Measurements from ENCODE around the gene ARSJ. TPM values are rescaled to one million over a fixed set of nuclear protein-coding genes. Genes with fewer than 3 reads are reported as not detected.
"Not testable (repeated sequence)": the region's sequence is repeated elsewhere in the genome, so short reads cannot be mapped to it uniquely, and the experiment has no call there.

ARSJ gene
- 110 TPM for polyA plus RNA-seq (2013, experiment 1 of 2; ENCODE audit: insufficient read length)
- polyA plus RNA-seq (2013, experiment 2 of 2; ENCODE audit: insufficient read length), result 111 TPM

- peak; percentile 94 for DNase-seq
Measured at GRCh38 chr4:113979148-113979904, at the start of gene ARSJ. Gene ARSJ (minus strand): TSS chr4:113979647. CDS start chr4:113978834, 813 bp downstream.

GRCh38 chr4:114028071-114028470, 48.6 kb upstream of the ARSJ start:
- no peak for DNase-seq

GRCh38 chr4:114027596-114027995, 48.1 kb upstream of the ARSJ start:
- no peak for DNase-seq

- no peak for DNase-seq
Measured at GRCh38 chr4:114026447-114026846, 47.0 kb upstream of the ARSJ start.

GRCh38 chr4:114025176-114025777, 45.8 kb upstream of the ARSJ start:
- DNase-seq, result no peak

GRCh38 chr4:114021451-114021850, 42.0 kb upstream of the ARSJ start:
- no peak for DNase-seq

GRCh38 chr4:114019969-114020358, 40.5 kb upstream of the ARSJ start:
- no peak for DNase-seq

GRCh38 chr4:114019276-114019968, 40.0 kb upstream of the ARSJ start:
- peak; percentile 35 for DNase-seq

- DNase-seq, result no peak
Measured at GRCh38 chr4:114017120-114017917, 37.9 kb upstream of the ARSJ start.

GRCh38 chr4:114015444-114015899, 36.0 kb upstream of the ARSJ start:
- peak; percentile 98 for DNase-seq

GRCh38 chr4:114013201-114013600, 33.8 kb upstream of the ARSJ start:
- not testable (repeated sequence) for DNase-seq

- no peak for DNase-seq
Measured at GRCh38 chr4:114012749-114013148, 33.3 kb upstream of the ARSJ start.

GRCh38 chr4:114005569-114006442, 26.4 kb upstream of the ARSJ start:
- peak; percentile 50 for DNase-seq

- DNase-seq, result not testable (repeated sequence)
Measured at GRCh38 chr4:114004483-114005226, 25.2 kb upstream of the ARSJ start.

- no peak for DNase-seq
Measured at GRCh38 chr4:113998531-113998930, 19.1 kb upstream of the ARSJ start.

GRCh38 chr4:113998079-113998478, 18.6 kb upstream of the ARSJ start:
- DNase-seq, result no peak

GRCh38 chr4:113997206-113997605, 17.8 kb upstream of the ARSJ start:
- no peak for DNase-seq

- no peak for DNase-seq
Measured at GRCh38 chr4:113996599-113997177, 17.2 kb upstream of the ARSJ start.

- DNase-seq, result no peak
Measured at GRCh38 chr4:113993887-113994286, 14.4 kb upstream of the ARSJ start.

- DNase-seq, result no peak
Measured at GRCh38 chr4:113990886-113991285, 11.4 kb upstream of the ARSJ start.

All from fibroblast of skin of scalp (primary cell).